ENCODE data around the gene CTSS. TPM values are rescaled to one million over a fixed set of nuclear protein-coding genes. Genes with fewer than 3 reads are reported as not detected.

Gene CTSS
- total RNA-seq, 1 experiment from 2014 or later: 6.3 TPM

- CTCF ChIA-PET: no interaction called here
- Histone ChIP-seq H3K4me3 (no peak overlapping the region), H3F3A (ENCODE audit: insufficient read depth, low read depth) (peaks cover 5% of the 10 kb centered on the region; the same call in 1 of the 2 replicates), H3K27ac (no peak overlapping the region), H4K20me1 (ENCODE audit: insufficient read depth) (peaks cover 9% of the 10 kb centered on the region; the same call in 1 of the 2 replicates), H3K4me2 (no peak overlapping the region), H3K9me3 (ENCODE audit: insufficient read depth, low read depth) (no peaks in the 10 kb centered on the region), H3K79me2 (ENCODE audit: low read depth) (peaks cover 19% of the 10 kb centered on the region), H2AFZ (no peak overlapping the region), H3K9me2 (ENCODE audit: insufficient read depth) (no peaks in the 10 kb centered on the region), H3K36me3 (ENCODE audit: low read depth) (peaks cover 22% of the 10 kb centered on the region), H3K27me3 (ENCODE audit: insufficient read depth, low read depth) (no peaks in the 10 kb centered on the region), H3K4me1 (replicated peaks; ENCODE audit: insufficient read depth) (no peaks in the 10 kb centered on the region)
- POLR2A ChIA-PET (ENCODE audit: unreplicated experiment): no interaction called here
- no peak for DNase-seq
- intact Hi-C loops (cut with micrococcal nuclease; ENCODE audit: unreplicated experiment): no loop called here
- BruUV-seq (replicated peaks): no TSS peak
- TF ChIP-seq EZH2 (IDR thresholded peaks at IDR 0.05; ENCODE audit: low read depth): no peak
- no peak for TF ChIP-seq CTCF (conservative IDR thresholded peaks at IDR 0.05)
Measured at GRCh38 chr1:150683914-150684313, 81.7 kb downstream of the CTSS start.

Other genes with a start within 250 kb of the CTSS start
- 67.9 and 76.7 TPM in 2 replicates for gene ADAMTSL4, start 216.4 kb downstream of the CTSS start, total RNA-seq (2021)
- 145 and 178 TPM in 2 replicates for gene MCL1, start 186.2 kb downstream of the CTSS start, total RNA-seq (2021)
- 229 and 263 TPM in 2 replicates for gene ENSA, start 136.2 kb downstream of the CTSS start, total RNA-seq (2021)
- gene GOLPH3L, start 68.6 kb downstream of the CTSS start, total RNA-seq (2021): 36.5 and 52.7 TPM in 2 replicates
- gene HORMAD1, start 44.9 kb downstream of the CTSS start, total RNA-seq (2021): not detected in 2 replicates
- 4.7 and 4.9 TPM in 2 replicates for gene CTSK, start 42.5 kb upstream of the CTSS start, total RNA-seq (2021)
- 30.3 and 35.1 TPM in 2 replicates for gene ARNT, start 110.8 kb upstream of the CTSS start, total RNA-seq (2021)
- not detected in 2 replicates for gene CTXND2, start 121.4 kb upstream of the CTSS start, total RNA-seq (2021)
- gene SETDB1, start 160.6 kb upstream of the CTSS start, total RNA-seq (2021): 45.6 and 51.1 TPM in 2 replicates
- 113 TPM in 2 replicates for gene CERS2, start 209.1 kb upstream of the CTSS start, total RNA-seq (2021)
- 10.6 and 12.9 TPM in 2 replicates for gene ANXA9, start 216.5 kb upstream of the CTSS start, total RNA-seq (2021)
- gene MINDY1, start 241.1 kb upstream of the CTSS start, total RNA-seq (2021): 15.6 and 17.6 TPM in 2 replicates
- gene PRUNE1, start 242.7 kb upstream of the CTSS start, total RNA-seq (2021): 26.6 and 30.7 TPM in 2 replicates

Data from PC-9 (cell line).